Activated CD4-positive, alpha-beta T cell treated with anti-CD3 and anti-CD28 coated beads for 24 hours (primary cell): ENCODE results near the gene HIP1R.

Experiments used
- DNase-seq, 2 donors: peaks; one replicate each; pipeline ENCODE4 v3.0.0-alpha.2; 2020; ENCODE audit warnings: low read depth in 2 of 2

Gene HIP1R

DNA sequence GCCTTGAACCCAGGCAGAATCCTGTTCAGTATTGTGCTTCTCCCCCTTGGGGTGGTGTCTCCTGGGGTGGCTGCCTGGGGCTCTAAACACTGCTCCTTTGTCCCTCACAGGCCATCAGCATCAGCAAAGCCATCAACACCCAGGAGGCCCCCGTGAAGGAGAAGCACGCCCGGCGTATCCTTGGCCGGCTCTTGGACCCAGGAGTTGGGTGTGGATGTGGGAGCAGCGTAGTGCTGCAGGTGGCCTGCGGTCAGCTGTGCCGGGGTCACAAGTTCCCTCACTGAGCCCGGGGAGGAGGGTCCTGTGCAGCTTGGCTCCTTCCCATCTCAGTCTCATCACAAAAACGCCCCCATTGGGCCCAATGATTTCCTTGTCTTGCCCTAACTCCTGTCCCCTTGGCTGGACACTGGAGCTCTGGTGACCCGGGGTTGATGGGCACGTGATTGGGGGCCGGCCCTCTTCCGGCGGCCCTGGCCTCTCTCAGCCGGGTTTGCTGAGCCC is 12.7 kb downstream of the HIP1R start:
- DNase-seq = no peak

DNA sequence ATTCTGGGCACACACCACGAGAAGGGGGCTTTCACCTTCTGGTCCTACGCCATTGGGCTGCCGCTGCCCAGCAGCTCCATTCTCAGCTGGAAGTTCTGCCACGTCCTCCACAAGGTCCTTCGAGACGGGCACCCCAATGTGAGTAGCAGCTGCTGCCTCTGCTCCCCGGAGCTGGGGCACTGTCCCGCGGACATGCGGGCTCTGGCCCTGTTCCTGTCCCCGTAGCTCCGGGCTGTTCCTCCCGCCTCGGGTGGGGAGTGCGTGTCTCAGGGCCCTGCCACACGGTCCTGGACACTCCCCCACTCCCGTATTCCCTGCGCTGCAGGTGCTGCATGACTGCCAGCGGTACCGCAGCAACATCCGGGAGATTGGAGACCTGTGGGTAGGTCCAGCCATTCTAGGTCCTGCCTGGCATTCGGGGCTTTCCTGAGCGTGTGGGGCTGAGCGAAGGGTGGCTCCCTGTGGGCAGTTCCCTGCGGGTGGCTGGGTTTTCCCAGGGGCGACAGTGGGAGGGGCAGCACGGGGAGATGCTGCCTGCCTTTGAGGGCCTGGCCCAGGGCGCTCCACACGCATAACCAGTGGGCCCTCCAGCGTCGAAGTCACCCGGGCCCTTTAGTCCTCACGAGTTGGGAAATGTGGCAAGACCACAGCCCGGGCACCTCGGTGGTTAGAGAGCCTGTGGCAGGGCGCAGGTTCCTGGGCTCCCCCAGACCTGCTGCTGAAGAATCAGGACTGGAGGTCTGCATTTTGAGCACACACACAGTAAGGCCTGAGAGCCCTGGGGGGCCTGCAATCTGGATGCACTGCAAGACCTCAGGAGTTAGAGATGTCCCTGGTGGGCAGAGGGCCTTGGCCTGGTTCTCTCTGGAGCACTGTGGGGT is 13.5 kb downstream of the HIP1R start:
- DNase-seq = no peak

DNA sequence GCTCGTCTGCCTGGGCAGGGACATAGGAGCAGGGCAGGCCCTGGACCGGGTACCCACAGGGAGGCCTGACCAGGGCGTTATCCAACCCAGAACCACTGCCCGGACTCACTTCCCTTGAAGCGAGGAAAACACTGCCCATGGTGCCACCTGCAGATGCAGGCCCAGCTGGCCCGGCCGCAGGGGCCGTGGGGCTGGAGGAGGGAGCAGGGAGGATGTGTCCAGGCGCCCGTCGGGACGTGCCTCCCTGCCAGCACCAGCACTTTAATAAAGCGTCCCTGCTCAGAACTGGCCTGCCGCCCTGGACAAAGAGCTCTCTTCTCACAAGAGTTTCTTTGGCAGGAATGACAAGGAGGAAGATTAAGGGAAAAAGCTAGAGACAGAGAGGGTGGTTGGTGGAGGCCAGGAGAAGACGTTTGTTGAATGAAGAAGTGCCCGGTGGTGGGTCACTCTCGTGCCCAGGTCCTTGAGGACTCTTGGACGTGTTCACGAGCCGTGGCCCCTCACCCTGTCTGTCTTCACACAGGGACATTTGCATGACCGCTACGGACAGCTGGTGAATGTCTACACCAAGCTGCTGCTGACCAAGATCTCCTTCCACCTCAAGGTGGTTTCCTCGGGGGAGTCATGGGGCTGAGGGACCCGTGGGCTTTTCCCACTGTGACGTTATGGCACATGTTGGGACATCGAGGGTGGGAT is 14.2 kb downstream of the HIP1R start:
- no peak for DNase-seq

DNA sequence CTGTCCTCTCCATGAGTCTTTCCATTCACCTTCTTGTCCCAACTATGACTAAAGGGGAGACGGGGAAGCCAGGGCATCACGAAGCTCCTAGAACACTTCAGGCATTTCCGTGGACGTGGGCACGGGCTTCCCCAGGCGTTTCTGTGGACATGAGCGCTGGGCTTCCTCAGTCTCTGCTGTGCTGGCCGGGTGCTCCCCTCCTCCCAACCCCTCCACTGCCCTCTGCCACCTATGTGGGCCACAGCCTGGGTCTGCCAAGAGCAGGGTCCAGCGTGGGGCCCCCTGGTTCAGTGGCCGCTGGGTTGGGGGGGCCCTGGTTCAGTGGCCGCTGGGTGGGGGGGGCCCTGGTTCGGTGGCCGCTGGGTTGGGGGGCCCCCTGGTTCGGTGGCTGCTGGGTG is 14.8 kb downstream of the HIP1R start:
- DNase-seq = no peak

DNA sequence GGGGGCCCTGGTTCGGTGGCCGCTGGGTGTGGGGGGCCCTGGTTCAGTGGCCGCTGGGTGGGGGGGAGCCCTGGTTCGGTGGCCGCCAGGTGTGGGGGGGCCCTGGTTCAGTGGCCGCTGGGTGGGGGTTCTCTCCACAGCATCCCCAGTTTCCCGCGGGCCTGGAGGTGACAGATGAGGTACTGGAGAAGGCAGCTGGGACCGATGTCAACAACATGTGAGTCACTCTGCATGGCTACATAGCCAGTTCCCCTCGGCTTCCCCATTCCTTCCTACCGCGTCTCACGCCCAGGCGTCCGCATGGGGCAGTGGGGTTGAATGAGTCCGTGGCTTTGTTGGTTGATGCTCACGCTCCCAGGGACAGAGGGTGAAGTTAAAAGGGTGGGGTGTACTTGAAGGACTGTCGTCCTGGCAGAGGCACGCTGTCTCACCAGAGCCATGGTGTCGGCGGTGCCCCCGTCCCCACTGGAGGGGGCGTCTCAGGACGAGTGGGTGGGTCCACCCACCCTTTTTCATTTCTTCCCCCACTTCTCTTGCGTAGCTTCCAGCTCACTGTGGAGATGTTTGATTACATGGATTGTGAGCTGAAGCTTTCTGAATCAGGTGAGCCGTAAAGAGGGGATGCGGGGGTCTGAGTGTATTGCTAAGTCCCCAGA is 15.6 kb downstream of the HIP1R start:
- DNase-seq = no peak

DNA sequence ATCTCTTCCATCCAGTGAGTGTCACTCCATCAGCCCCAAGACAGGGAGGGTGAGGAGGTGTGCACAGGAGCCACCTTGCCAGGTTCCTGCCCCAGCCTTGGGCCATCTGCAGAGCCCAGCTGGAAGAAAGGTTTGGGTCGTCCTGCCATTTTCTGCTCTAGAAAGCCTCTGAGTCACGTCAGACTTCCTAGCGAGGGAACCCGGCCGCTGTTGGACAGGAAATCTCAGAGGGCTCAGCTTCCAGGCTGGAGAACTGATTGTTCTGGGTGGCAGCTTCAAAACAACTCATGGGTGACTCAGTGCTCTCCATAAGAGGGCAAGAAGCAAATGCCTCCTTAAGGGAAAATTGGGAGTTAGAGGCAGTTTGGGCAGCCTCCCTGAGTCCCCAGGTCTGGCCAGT is 16.6 kb downstream of the HIP1R start:
- no peak for DNase-seq

DNA sequence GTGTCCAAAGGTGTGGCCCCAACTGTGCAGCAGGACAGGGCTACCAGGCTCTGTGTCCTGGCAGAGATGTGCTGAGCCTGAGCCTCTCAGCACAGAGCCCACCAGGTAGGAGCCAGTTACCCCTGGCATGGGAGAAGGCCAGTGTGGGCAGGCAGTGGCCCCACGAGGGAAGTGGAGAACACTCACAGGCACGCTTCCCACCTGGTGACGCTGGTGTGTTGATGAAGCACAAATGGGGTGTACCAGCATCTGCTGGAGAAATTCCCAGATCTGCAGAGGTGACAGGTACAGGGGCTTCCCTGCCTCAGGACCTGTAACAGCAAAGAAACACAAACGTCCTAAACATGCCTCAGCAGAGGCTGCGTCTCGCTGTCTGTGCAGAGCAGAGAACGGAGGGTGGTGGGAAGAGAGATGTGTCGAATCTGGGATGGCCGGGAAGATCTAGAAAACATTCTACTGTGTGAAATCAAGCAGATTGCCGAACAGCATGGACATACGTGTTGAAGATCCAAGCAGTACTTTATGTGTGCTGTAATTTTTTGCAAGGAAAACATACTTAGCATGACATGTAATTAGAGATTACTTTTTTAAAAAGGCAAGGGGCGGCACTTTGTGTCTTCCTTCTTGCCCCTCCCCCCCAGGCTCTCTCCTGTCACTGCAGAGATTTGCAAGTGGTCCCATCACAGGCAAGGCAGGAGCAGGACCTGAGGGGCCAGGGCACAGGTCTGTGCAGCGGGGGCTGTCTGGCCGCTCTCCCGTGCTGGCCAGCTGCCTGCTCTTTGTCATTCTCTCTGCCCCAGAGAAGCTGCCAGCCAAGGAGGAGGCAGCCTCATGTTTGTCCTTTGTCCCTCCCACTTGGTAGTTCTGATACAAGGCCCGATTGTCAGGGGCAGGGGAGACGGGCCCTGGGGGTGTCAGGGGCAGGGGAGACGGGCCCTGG is 17.3 kb downstream of the HIP1R start:
- DNase-seq = no peak

DNA sequence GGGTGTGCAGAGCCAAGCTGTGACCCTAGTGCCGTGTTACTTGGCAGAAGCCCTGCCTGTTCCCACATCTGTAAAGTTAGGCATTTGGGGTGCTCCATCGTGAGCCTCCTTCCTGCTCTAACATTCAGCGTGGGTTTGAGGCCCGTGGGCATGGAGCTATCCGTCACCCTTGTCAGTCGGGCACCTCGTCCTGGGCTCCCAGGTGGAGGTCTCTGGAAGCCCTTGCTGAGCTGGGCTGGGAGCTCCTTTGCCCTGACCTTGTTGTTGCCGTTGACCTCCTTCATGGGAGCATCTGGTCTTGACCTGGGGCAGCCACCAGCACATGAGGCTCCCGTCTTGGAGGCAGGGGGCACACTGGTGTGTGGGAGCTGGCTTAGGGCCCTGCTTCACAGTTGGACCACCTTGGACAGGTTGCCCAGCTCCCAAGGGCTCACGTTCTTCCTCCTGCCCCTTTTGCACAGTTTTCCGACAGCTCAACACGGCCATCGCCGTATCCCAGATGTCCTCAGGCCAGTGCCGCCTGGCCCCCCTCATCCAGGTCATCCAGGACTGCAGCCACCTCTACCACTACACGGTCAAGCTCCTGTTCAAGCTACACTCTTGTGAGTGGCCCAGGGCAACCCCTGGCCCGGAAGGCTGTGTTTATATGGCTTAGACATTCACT is 18.5 kb downstream of the HIP1R start:
- no peak for DNase-seq

DNA sequence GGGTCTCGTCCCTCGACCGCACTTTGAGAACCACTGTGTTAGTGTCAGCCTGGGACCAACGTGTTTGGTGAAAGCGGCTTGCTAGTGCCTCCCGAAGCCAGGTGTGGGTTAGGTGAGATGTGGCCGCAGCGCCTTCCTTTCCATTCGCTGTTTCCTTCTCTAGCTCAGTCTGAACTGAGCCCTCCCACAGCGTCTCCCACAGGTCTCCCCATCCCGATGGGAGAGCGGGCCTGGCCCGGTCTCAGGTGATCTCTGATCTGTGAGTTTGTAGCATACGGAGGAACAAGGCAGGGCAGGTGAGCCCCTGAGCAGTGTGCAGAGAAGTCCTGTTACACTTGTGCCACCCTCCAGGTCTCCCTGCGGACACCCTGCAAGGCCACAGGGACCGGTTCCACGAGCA is 19.3 kb downstream of the HIP1R start:
- DNase-seq = no peak

DNA sequence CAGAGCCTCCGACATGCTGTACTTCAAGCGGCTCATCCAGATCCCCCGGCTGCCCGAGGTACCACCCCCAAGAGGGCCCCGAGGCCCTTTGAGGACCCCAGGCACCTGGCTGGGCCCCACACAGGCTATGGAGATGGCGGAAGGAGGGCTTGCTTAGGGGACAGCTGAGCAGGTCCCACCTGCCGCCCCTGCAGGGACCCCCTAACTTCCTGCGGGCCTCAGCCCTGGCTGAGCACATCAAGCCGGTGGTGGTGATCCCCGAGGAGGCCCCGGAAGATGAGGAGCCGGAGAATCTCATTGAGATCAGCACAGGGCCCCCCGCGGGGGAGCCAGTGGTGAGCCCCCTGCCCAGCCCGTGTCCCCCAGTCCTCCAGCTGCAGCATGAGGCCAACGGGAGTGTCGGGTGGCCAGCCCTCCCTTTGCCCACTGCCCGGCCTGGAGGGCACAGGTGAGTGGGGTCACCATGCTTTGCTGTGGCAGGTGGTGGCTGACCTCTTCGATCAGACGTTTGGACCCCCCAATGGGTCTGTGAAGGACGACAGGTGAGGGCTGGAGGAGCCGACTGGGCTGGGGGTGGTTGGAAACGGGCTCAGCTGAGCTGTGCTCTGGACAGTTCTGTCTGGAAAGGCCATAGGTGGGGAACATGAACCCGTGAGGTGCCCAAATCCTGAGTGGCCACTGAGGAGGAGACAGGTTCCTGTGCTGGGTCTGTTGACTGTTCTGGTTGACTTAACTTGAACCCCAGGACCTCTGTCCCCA is 20.0 kb downstream of the HIP1R start:
- DNase-seq = no peak

DNA sequence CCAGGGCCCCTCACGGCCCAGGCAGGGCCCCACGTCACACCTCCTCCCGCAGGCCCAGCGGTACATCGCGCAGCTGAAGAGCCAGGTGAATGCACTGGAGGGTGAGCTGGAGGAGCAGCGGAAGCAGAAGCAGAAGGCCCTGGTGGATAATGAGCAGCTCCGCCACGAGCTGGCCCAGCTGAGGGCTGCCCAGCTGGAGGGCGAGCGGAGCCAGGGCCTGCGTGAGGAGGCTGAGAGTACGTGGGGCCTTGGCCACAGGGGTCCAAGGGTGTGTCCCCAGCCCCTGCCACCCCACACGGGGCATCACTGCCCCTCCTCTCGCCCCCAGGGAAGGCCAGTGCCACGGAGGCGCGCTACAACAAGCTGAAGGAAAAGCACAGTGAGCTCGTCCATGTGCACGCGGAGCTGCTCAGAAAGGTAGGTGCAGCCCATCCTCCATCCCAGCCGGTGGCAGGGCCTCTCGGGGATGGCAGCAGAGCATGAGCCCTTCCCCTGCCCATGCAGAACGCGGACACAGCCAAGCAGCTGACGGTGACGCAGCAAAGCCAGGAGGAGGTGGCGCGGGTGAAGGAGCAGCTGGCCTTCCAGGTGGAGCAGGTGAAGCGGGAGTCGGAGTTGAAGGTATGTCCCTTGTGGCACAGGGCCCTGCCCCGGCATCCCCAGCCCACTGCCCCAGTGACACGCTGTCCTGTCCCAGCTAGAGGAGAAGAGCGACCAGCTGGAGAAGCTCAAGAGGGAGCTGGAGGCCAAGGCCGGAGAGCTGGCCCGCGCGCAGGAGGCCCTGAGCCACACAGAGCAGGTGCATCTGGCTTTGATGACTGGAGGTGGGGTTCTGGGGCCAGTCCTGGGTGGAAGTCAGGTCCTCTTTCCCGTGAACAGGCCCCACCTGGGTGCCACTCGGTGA is 20.9 kb downstream of the HIP1R start:
- no peak for DNase-seq

DNA sequence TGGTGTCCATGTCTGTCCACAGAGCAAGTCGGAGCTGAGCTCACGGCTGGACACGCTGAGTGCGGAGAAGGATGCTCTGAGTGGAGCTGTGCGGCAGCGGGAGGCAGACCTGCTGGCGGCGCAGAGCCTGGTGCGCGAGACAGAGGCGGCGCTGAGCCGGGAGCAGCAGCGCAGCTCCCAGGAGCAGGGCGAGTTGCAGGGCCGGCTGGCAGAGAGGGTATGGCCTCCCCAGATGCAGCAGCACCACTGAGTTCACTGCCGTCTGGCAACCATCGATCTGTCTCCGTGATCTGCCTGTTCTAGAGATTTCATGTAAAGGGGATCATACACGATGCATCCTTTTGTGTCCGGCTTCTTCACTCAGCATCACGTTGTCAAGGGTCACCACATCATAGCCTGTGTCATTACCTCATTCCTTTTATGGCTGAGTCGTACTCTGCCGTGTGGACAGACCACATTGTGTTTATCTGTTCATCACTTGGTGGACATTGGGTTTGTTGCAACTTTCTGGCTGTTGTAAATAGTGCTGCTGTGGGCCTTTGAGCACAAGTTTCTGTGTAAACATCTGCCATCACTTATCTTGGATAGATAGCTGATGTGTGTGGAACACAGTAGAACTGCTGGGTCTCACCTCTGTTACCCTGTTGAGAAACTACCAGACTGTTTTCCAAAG is 21.9 kb downstream of the HIP1R start:
- no peak for DNase-seq

DNA sequence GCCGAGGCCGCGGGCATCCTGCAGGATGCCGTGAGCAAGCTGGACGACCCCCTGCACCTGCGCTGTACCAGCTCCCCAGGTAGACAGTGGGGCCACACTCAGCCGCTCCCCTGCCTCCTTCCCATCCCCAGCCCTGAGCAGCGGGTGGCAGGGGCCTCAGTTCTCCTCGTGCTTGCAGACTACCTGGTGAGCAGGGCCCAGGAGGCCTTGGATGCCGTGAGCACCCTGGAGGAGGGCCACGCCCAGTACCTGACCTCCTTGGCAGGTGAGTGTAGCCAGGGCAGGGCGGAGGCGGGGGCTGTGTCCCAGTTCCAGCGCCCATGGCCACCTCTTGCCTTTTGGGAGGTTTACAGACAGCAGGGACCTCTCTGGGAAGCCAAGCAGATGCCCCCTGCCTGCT is 22.9 kb downstream of the HIP1R start:
- DNase-seq = no peak

DNA sequence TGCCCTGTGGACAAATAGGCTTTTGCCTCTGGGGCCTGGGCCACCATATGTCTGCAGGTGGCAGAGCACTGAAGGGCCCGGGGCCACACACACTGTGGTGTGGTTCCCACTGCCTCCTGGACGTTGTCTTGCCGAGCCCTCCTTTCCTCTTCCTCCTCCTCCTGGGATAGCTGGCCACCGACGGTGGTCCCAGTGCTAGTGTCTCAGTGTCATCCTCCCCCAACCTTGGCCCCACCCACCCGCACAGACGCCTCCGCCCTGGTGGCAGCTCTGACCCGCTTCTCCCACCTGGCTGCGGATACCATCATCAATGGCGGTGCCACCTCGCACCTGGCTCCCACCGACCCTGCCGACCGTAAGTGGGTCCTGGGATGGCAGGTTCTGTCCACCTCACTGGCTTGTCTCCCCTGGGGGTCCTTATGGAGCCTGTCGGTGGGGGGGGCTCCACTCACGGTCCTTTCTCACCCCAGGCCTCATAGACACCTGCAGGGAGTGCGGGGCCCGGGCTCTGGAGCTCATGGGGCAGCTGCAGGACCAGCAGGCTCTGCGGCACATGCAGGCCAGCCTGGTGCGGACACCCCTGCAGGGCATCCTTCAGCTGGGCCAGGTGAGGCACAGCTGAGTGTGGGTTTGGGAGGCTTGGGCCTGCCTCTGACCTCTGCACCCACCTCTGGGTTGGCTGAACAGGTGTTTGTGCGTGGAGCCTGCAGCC is 23.5 kb downstream of the HIP1R start:
- no peak for DNase-seq

DNA sequence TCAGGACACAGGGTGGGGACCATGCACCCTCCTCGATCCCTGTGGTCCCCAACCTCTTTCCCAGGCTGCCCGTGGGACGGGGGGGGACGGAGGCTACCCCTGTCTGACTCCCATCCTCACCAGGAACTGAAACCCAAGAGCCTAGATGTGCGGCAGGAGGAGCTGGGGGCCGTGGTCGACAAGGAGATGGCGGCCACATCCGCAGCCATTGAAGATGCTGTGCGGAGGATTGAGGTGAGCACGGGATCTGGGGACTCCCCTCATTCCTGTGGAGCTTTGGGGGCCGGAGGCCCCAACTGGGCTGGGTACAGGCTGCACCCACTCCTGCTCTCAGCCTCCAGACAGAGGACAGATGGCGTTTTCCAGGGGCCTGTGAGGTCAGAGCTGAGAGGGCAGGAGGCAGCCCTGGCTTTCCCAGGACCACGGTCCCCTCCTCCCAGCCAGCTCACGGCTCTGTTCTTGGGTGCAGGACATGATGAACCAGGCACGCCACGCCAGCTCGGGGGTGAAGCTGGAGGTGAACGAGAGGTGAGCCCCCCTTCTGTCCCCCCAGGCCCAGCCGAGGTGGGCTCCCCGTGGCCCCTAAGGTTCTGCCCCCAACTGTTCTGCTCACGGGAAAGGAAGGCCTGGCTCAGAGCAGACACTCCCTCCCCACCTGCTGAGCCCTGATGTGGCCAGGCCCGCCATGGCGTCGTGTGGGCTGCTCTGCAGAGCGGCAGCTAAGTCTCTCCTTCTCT is 24.2 kb downstream of the HIP1R start:
- DNase-seq = no peak

DNA sequence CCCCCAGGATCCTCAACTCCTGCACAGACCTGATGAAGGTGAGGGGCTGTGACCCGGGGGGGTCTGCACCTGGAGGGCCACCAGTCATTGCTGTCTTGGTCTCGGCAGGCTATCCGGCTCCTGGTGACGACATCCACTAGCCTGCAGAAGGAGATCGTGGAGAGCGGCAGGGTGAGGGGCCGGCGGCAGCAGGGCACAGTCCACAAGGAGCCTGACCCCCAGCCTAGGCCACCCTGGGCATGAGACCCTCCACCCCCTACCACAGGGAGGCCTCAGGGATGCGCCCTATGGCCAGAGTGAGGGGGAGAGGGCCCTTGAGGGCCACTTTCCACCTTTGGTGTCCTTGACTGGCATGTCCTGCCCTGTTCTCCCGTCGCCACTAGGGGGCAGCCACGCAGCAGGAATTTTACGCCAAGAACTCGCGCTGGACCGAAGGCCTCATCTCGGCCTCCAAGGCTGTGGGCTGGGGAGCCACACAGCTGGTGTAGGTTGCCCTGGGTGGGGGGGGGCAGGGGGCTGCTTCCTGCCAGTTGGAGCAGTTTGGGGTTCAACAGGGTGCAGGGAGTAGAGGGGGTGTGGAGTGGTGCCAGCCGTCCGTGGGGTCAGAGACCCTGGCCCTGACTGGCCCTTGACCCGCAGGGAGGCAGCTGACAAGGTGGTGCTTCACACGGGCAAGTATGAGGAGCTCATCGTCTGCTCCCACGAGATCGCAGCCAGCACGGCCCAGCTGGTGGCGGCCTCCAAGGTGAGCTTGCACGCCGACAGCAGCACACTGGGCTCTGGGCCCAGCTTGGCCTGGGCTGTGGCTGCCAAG is 25.0 kb downstream of the HIP1R start:
- peak; percentile 76 to 83 for DNase-seq
